NCI-H510A treated with DMSO at 0.1 percent for 48 hours (cell line): ENCODE measurements around the gene CCNL2.
A peak's percentile ranks its signal among the peaks of the same experiment; 100 is the strongest.
"Not testable (repeated sequence)": the region's sequence is repeated elsewhere in the genome, so short reads cannot be mapped to it uniquely, and the experiment has no call there.

ENCODE experiments used
- DNase-seq: peaks from one replicate; lab custom pipeline; 2025; lab: John Stamatoyannopoulos, UW

CCNL2 gene

GRCh38 chr1:1399187-1399871 lies at the start of gene CCNL2:
Gene CCNL2 (minus strand): TSS chr1:1399335. CDS start chr1:1399306, 29 bp downstream.
- peak; percentile 100 for DNase-seq

DNA sequence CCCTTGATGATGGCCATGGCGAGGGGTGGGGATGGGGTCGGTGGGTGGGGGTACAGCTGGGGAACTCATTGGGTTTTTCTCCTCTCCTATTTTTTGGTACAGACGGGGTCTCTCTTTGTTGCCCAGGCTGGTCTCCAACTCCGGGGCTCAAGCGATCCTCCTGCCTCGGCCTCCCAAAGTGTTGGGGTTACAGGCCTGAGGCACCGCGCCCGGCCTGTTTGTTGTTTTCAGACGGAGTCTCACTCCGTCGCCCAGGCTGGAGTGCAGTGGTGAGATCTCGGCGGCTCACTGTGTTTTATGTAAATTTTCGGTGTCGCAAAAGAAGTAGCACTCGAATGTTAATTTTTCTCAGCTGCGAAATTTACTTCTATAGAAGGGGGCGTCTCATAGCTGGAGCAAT lies 47.5 kb upstream of the CCNL2 start:
- not testable (repeated sequence) for DNase-seq

GRCh38 chr1:1442069-1442770 lies 43.1 kb upstream of the CCNL2 start:
- DNase-seq, result no peak

DNA sequence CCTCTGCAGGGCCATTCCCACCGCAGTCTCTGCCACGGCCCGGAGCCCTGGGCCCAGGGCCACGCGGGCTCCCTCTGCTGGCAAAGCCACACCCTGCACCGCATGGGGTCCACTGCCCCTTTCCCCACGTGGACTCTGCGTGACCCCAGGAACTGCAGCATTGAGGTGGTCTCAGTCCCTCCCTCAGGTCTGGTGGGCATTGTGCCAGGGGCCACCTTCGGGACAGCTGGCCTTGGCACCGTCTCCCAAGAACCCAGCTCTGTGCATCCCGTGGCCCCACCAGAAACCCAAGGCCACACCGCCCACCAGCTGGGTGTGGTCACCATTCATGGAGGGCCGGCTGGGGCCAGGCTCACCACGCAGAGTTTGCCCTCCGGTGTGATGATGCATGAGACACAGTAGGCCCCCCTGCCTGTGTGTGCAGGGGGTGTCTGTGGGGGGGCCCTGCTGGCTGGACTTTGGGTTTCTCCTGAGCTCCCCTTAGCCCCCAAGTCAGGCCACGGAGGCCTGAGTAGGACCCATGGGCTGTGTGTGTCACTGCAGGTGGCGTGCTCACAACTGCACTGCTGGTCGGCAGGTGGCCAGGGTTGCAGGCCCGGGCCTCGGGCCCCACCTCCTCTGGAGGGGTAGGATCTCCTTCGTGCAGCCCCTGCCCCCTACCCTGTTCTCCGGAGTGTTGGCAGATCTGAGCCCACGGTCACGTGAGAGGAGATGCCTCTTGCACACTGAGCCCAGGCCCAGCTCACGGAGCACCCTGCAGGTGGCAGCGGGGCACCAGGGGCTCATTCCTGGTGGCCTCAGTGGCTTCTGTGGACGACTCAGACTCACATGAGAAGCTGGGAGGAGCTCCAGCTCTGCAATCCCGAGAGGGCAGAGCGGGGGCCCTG lies 42.1 kb upstream of the CCNL2 start:
- peak; percentile 64 for DNase-seq

DNA sequence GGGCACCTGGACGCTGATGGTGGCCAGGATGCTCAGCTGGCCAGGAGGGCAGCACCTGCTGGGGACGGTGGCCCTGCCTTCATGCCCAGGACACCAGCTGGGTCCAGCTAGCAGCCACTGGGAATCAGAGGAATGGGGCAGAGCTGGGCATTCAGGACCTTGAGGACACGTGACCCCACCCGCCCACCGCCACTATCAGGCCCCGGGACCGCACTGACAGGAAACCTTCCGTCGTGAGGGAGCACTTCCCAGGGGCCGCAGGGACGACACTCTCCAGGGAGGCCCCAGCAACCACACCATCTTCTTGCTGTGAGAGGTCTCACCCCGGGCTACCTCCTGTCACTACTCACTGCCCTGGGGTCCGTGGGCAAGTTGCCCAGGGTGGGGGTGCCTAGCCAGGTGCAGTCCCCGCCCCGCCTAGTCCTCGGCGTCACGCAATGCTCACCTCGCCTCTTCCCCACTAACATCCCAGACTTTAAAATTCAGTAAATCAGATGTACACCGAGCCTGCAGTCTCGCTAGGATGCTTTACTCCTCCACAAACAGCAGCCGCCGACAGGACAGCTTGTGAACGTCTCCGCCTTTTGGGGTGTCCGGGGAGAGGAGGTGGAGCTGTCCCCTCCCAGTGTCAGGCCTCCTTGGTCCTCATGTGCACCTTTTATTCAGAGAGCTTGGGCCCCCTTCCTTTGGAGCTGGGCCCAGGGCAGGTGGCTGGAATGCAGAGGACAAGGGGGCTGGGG lies 41.3 kb upstream of the CCNL2 start:
- no peak for DNase-seq

DNA sequence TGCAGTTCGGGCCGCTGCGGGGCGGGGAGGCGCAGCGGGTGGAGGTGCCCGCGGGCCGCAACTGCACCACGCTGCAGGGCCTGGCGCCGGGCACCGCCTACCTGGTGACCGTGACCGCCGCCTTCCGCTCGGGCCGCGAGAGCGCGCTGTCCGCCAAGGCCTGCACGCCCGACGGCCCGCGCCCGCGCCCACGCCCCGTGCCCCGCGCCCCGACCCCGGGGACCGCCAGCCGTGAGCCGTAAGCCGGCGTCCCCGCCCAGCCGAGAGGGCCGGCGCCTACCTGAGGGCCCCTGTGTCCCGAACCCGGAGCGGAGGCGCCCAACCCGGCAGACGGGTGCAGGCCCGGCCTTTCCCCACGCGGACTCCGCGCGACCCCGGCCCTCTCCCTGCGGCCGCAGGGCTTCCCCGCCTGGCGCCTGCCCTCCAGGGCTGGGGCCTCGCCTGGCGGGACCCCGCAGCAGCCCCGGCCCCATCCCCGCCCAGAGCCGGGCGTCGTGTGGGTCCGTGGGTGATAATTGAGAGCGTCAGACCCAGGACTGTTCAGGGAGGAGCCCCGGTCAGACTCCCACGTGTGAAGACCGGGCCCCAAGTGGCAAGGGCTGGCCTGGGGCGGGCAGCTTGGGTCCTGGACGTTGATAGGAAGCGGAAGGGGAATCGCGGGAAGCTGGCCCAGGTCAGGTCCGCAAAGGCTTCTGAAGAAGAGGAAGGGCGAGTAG lies 40.6 kb upstream of the CCNL2 start:
- DNase-seq, result no peak

GRCh38 chr1:1438531-1439381 lies 39.6 kb upstream of the CCNL2 start:
- no peak for DNase-seq

DNA sequence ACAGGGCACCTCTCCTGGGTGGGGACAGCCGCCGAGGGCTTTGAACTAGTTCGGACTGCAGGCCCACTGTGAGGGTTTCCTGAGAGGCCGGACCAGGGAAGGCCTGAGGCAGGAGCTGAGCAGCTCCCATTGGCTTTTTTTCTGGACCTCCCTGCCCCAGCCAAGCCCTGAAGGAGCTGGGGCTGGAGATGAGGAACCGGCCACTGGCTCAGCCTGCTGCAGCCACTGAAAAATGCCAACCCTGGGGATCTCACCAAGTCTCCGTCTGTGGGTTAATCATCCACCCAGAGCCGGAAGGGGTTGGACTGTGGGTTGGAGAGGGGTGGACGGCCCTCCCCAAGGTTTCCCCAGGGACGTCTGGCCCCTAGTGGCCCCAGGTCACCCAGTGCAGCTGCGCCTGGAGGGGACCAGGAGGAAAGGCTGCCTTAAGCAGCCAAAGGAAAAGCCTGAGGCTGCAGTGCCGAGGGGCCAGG lies 38.8 kb upstream of the CCNL2 start:
- DNase-seq, result no peak

DNA sequence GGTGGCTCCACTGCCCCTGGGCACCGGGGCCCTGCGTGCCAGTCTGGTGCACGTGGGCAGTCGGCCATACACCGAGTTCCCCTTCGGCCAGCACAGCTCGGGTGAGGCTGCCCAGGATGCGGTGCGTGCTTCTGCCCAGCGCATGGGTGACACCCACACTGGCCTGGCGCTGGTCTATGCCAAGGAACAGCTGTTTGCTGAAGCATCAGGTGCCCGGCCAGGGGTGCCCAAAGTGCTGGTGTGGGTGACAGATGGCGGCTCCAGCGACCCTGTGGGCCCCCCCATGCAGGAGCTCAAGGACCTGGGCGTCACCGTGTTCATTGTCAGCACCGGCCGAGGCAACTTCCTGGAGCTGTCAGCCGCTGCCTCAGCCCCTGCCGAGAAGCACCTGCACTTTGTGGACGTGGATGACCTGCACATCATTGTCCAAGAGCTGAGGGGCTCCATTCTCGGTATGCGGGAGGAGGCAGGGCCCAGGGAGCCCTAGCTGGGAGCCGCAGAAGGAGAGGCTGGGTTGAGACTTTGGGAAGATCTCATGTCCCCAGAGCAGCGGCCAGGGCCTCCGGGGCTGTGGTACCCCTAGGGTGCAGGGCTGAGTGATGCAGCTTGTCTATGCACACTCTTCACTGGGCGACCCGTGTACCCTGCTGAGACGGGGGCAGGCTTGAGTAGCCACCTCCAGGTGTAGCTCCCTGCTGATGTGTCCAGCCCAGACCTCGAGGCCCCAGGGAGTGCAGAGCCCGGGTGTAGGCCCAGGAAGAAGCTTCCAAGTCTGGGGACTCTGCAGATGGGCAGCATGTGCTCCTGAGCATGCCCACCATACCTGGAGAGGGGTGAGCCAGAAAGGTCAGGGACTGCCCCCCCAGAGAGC lies 38.1 kb upstream of the CCNL2 start:
- no peak for DNase-seq

DNA sequence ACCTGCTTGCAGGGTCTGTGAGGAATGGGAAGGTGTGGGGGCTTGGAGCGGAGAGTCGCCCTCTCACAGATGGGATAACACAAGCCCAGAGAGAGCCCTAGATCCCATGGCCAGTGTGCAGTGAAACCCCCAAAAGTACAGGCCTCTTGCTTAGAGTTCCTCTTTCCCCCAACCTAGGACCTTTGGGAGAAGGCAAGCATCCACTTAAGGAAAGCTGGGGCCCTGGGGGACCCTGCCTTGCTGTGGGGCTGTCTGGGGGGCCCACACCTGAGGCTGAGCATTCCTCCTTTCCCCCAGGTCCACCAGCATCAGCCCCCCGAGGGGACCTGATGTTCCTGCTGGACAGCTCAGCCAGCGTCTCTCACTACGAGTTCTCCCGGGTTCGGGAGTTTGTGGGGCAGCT lies 37.5 kb upstream of the CCNL2 start:
- DNase-seq, result no peak

- DNase-seq, result no peak
These were observed 36.9 kb upstream of the CCNL2 start for GRCh38 chr1:1435911-1436629.

- DNase-seq, result peak; percentile 92
These were observed 36.2 kb upstream of the CCNL2 start, which contains the start of gene VWA1 for GRCh38 chr1:1435106-1435903. Gene VWA1 (plus strand): TSS chr1:1435690. CDS start chr1:1435749, 59 bp downstream.

GRCh38 chr1:1434824-1435105 lies 35.6 kb upstream of the CCNL2 start:
- DNase-seq, result no peak

DNA sequence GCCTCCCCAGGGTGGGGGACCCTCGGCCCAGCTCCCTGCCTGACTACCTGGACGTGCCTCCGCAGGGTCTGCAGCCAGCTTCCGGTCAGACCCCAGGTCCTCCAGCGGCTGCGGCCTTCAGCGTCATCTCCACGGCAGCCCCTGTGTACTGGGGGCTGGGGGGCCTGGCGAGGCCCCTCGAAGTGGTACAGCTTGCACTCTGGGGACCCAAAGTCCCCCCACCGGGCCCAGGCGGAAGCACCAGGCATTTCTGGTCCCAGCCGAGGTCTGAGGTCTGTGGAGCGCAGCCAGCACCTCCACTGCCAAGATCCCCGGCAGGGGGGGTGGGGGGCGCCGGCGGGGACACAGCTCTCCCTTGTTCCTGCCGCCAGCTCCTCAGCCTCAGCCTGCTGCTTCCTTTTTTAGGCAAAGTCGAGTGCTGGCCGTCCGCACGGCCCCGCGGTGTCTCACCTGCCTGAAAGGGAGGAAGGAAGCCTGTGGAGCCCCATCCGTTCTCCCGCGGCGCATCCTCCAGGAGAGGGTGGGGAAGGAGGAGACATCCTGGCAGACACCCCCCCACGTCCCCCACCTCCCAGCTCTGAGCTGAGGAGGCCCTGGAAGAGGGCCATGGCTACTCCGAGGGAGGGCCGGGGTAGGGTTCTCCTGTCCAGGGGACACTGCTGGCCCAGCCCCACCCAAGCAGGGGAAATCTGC lies 35.1 kb upstream of the CCNL2 start:
- DNase-seq, result peak; percentile 43

- DNase-seq, result peak; percentile 74
These were observed 34.6 kb upstream of the CCNL2 start for GRCh38 chr1:1433804-1434130.

- peak; percentile 100 for DNase-seq
These were observed 34.0 kb upstream of the CCNL2 start for GRCh38 chr1:1432951-1433803.
